SK-N-SH (cell line): ENCODE results near the gene VPS51.

Experiments used
- CTCF ChIP-seq: fragments of 200-600 bp; sonication (generic); IDR thresholded peaks from 2 replicates; pipeline ENCODE4 v1.6.1; 2017; ENCODE audit warnings: antibody characterized with exemption, mild to moderate bottlenecking, moderate library complexity
- EP300 ChIP-seq, 2 experiments: IDR thresholded peaks; 2 replicates each; pipeline versions ENCODE4 v1.4.0 to v1.6.1; 2012; ENCODE audit warnings: borderline replicate concordance in 1 of 2, low read depth in 1 of 2, low read length in 1 of 2
- JUND ChIP-seq: IDR thresholded peaks from 2 replicates; pipeline ENCODE4 v1.4.0; 2012
- MEF2A ChIP-seq: IDR thresholded peaks from 2 replicates; pipeline ENCODE4 v1.4.0; 2012; ENCODE audit warnings: low read depth, borderline replicate concordance
- MXI1 ChIP-seq: IDR thresholded peaks from 2 replicates; pipeline ENCODE4 v1.6.1; 2012; ENCODE audit warnings: mild to moderate bottlenecking, low read depth, low read length, improper control_type of control experiment
- NFIC ChIP-seq: IDR thresholded peaks from 2 replicates; pipeline ENCODE4 v1.4.0; 2012; ENCODE audit warnings: borderline replicate concordance
- POLR2AphosphoS5 ChIP-seq: IDR thresholded peaks from 2 replicates; pipeline ENCODE4 v1.6.1; 2012; ENCODE audit warnings: low read depth, low read length
- RAD21 ChIP-seq: IDR thresholded peaks from 2 replicates; pipeline ENCODE4 v1.6.1; 2012; ENCODE audit warnings: mild to moderate bottlenecking, low read length
- RFX5 ChIP-seq: IDR thresholded peaks from 2 replicates; pipeline ENCODE4 v1.6.1; 2012; ENCODE audit warnings: mild to moderate bottlenecking, improper control_type of control experiment, low read length
- YY1 ChIP-seq: IDR thresholded peaks from 2 replicates; pipeline ENCODE4 v1.4.0; 2012; ENCODE audit warnings: low read depth, mild to moderate bottlenecking
- TF ChIP-seq, protein P1 (sequence below): IDR thresholded peaks from 2 replicates; pipeline ENCODE4 v1.6.1; 2012; ENCODE audit warnings: mild to moderate bottlenecking, low read depth, low read length, moderate library complexity
- TF ChIP-seq, protein P2 (sequence below): fragments of 150-350 bp; IDR thresholded peaks from 2 replicates; pipeline ENCODE4 v1.6.1; 2017; ENCODE audit warnings: antibody characterized with exemption, low read length, low read depth, borderline replicate concordance
- TF ChIP-seq, protein P3 (sequence below): IDR thresholded peaks from 2 replicates; pipeline ENCODE4 v1.4.0; 2012; ENCODE audit warnings: low read depth, borderline replicate concordance

GRCh38 chr11:65087216-65087615, 8.8 kb upstream of the VPS51 start:
- no peak for TF ChIP-seq RFX5
- TF ChIP-seq MXI1, result no peak
- TF ChIP-seq EP300 (IDR thresholded peaks at IDR 0.05; ENCODE audit: borderline replicate concordance in 1 of 2, low read depth in 1 of 2, low read length in 1 of 2), result no peak
- no peak for TF ChIP-seq JUND
- no peak for TF ChIP-seq RAD21
- no peak for TF ChIP-seq CTCF
- TF ChIP-seq YY1, result no peak
- TF ChIP-seq, protein P1, sequence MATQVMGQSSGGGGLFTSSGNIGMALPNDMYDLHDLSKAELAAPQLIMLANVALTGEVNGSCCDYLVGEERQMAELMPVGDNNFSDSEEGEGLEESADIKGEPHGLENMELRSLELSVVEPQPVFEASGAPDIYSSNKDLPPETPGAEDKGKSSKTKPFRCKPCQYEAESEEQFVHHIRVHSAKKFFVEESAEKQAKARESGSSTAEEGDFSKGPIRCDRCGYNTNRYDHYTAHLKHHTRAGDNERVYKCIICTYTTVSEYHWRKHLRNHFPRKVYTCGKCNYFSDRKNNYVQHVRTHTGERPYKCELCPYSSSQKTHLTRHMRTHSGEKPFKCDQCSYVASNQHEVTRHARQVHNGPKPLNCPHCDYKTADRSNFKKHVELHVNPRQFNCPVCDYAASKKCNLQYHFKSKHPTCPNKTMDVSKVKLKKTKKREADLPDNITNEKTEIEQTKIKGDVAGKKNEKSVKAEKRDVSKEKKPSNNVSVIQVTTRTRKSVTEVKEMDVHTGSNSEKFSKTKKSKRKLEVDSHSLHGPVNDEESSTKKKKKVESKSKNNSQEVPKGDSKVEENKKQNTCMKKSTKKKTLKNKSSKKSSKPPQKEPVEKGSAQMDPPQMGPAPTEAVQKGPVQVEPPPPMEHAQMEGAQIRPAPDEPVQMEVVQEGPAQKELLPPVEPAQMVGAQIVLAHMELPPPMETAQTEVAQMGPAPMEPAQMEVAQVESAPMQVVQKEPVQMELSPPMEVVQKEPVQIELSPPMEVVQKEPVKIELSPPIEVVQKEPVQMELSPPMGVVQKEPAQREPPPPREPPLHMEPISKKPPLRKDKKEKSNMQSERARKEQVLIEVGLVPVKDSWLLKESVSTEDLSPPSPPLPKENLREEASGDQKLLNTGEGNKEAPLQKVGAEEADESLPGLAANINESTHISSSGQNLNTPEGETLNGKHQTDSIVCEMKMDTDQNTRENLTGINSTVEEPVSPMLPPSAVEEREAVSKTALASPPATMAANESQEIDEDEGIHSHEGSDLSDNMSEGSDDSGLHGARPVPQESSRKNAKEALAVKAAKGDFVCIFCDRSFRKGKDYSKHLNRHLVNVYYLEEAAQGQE, result no peak
- no peak for TF ChIP-seq MEF2A
- TF ChIP-seq, protein P2, sequence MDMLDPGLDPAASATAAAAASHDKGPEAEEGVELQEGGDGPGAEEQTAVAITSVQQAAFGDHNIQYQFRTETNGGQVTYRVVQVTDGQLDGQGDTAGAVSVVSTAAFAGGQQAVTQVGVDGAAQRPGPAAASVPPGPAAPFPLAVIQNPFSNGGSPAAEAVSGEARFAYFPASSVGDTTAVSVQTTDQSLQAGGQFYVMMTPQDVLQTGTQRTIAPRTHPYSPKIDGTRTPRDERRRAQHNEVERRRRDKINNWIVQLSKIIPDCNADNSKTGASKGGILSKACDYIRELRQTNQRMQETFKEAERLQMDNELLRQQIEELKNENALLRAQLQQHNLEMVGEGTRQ, result no peak
- no peak for TF ChIP-seq NFIC
- TF ChIP-seq, protein P3, sequence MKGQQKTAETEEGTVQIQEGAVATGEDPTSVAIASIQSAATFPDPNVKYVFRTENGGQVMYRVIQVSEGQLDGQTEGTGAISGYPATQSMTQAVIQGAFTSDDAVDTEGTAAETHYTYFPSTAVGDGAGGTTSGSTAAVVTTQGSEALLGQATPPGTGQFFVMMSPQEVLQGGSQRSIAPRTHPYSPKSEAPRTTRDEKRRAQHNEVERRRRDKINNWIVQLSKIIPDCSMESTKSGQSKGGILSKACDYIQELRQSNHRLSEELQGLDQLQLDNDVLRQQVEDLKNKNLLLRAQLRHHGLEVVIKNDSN, result no peak
- no peak for TF ChIP-seq POLR2AphosphoS5
